CD4-positive, CD25-positive, alpha-beta regulatory T cell (primary cell): Measurements from ENCODE around the gene SNTG2. TPM values are rescaled to one million over a fixed set of nuclear protein-coding genes. Genes with fewer than 3 reads are reported as not detected.

ENCODE experiments used
- ATAC-seq, 2 donors: fragments of 150-1000 bp; cut with Tn5 transposase; one replicate each; pipeline ENCODE4 v1.10.0; 2021; ENCODE audit warnings: low read depth in 2 of 2, moderate number of reproducible peaks in 2 of 2, moderate library complexity in 1 of 2
- DNase-seq, 3 donors: peaks; one replicate each; pipeline versions ENCODE4 v3.0.0 to v3.0.0-alpha.2; 2012 to 2022; ENCODE audit warnings: mixed read lengths in 1 of 3
- H3K27ac ChIP-seq: one replicate; pipeline ENCODE4 v1.7.0; 2013; ENCODE audit warnings: mild to moderate bottlenecking, low read length; ENCODE audit not compliant: insufficient read depth, poor library complexity, severe bottlenecking
- H3K27me3 ChIP-seq: one replicate; pipeline ENCODE4 v1.7.0; 2013; ENCODE audit warnings: low read length; ENCODE audit not compliant: control insufficient read depth, insufficient read depth
- H3K36me3 ChIP-seq: one replicate; pipeline ENCODE4 v1.7.0; 2013; ENCODE audit warnings: mild to moderate bottlenecking, low read length, moderate library complexity; ENCODE audit not compliant: control insufficient read depth, insufficient read depth
- H3K4me1 ChIP-seq: 2 replicates; pipeline ENCODE4 v1.7.0; 2013; ENCODE audit warnings: mild to moderate bottlenecking, low read length; ENCODE audit not compliant: insufficient read depth, control insufficient read depth, poor library complexity, severe bottlenecking
- H3K4me3 ChIP-seq: one replicate; pipeline ENCODE4 v1.7.0; 2013; ENCODE audit warnings: low read depth, mild to moderate bottlenecking, low read length, moderate library complexity
- H3K9me3 ChIP-seq, 2 experiments: 1 replicate in 1 of 2; 2 replicates in 1 of 2; pipeline ENCODE4 v1.7.0; 2013; ENCODE audit warnings: low read length in 2 of 2, mild to moderate bottlenecking in 1 of 2, moderate library complexity in 1 of 2; ENCODE audit not compliant: control insufficient read depth in 2 of 2
- H3K27ac Mint-ChIP-seq, 3 donors: one replicate each; pipeline ENCODE4 v1.8.0; 2020 to 2022; ENCODE audit warnings: mild to moderate bottlenecking in 3 of 3, mixed read lengths in 3 of 3, moderate library complexity in 2 of 3
- H3K27me3 Mint-ChIP-seq: one replicate; pipeline ENCODE4 v1.8.0; 2022; ENCODE audit warnings: mild to moderate bottlenecking, mixed read lengths
- H3K36me3 Mint-ChIP-seq: one replicate; pipeline ENCODE4 v1.8.0; 2020; ENCODE audit warnings: mixed read lengths
- H3K4me1 Mint-ChIP-seq, 4 donors: one replicate each; pipeline ENCODE4 v1.8.0; 2020 to 2022; ENCODE audit warnings: mixed read lengths in 4 of 4, mild to moderate bottlenecking in 1 of 4
- H3K4me3 Mint-ChIP-seq, 4 donors: one replicate each; pipeline ENCODE4 v1.8.0; 2020 to 2022; ENCODE audit warnings: mild to moderate bottlenecking in 4 of 4, mixed read lengths in 4 of 4, moderate library complexity in 3 of 4
- H3K9me3 Mint-ChIP-seq, 7 donors: one replicate each; pipeline ENCODE4 v1.8.0; 2020 to 2022; ENCODE audit warnings: mixed read lengths in 7 of 7, mild to moderate bottlenecking in 3 of 7, moderate library complexity in 2 of 7
- polyA plus RNA-seq, 4 donors: library from polyadenylated mRNA; unstranded; fragments of 300-500 nt; fragmentation: Illumina TruSeq; gene quantifications; one replicate each; pipeline ENCODE4 v1.2.3, GENCODE V29; 2021
- total RNA-seq: library from RNA; stranded (reverse); gene quantifications from one replicate; pipeline ENCODE4 v1.2.3, GENCODE V29; 2022

Gene SNTG2
- total and polyA plus RNA-seq, 5 donors from 2014 or later: 0.64 TPM; not detected in 4

DNA sequence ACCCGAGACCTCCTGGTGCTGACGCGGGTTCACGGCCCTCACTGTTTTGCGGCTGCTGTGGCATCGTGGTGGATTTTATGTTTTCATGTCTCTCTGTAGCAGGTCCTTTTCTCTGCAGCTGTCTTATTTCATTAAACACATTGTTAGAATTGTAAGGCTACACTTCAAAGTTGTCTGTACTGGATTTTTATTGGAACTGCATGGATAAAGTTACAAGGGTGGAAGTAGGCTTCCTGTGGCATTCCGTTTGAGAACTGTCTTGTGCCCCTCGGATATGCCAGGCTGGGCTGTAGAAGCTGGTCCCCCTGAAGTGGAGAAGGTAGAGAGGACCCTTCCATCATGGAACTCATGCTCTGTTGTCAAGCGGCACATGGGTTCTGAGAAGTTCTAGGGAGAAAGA, 127.3 kb downstream of the SNTG2 start:
- H3K4me3 Mint-ChIP-seq: no peak overlapping the region
- H3K9me3 ChIP-seq: no peaks in the 10 kb centered on the region
- no peak overlapping the region for H3K4me3 ChIP-seq

DNA sequence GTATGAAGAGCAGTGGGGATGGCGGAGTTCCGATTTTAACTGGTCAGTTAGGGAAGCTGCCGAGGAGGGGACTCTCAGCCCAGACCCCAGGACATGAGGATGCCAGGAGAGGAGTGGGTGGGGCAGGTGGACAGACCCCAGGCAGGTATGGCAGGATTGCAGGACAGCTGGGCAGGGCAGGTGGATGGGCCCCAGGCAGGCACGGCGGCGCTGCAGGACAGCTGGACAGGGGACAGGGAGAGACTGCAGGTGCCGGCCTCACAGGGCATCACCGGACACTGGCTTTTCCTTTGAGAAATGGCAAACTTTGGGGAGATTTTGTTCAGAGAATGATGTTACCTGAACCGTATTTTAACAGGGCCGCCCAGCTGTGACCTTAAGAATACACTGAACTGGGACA, 127.7 kb downstream of the SNTG2 start:
- no peak for ATAC-seq
- no peak for DNase-seq
- Mint-ChIP-seq H3K4me1 (no peaks in the 10 kb centered on the region), H3K27me3 (no peaks in the 10 kb centered on the region), H3K4me3 (no peak overlapping the region), H3K27ac (no peak overlapping the region), H3K36me3 (no peaks in the 10 kb centered on the region), H3K9me3 (peaks cover 0 to 4% (median 0%) of the 10 kb centered on the region in 7 donors)
- no peaks in the 10 kb centered on the region for H3K36me3 ChIP-seq
- H3K27ac ChIP-seq: no peak overlapping the region
- H3K4me1 ChIP-seq: no peaks in the 10 kb centered on the region
- no peaks in the 10 kb centered on the region for H3K9me3 ChIP-seq
- no peaks in the 10 kb centered on the region for H3K27me3 ChIP-seq
- no peak overlapping the region for H3K4me3 ChIP-seq

More for the DNA sequence above, 127.3 kb downstream of the SNTG2 start:
- ATAC-seq (no peak), DNase-seq (no peak)
- H3K36me3 Mint-ChIP-seq: no peaks in the 10 kb centered on the region
- H3K4me1 Mint-ChIP-seq: no peaks in the 10 kb centered on the region
- Histone ChIP-seq H3K36me3 (no peaks in the 10 kb centered on the region), H3K4me1 (no peaks in the 10 kb centered on the region), H3K27me3 (no peaks in the 10 kb centered on the region), H3K27ac (no peak overlapping the region)
- H3K27ac Mint-ChIP-seq: no peak overlapping the region
- H3K9me3 Mint-ChIP-seq: peaks cover 0 to 4% (median 0%) of the 10 kb centered on the region in 7 donors
- H3K27me3 Mint-ChIP-seq: no peaks in the 10 kb centered on the region

DNA sequence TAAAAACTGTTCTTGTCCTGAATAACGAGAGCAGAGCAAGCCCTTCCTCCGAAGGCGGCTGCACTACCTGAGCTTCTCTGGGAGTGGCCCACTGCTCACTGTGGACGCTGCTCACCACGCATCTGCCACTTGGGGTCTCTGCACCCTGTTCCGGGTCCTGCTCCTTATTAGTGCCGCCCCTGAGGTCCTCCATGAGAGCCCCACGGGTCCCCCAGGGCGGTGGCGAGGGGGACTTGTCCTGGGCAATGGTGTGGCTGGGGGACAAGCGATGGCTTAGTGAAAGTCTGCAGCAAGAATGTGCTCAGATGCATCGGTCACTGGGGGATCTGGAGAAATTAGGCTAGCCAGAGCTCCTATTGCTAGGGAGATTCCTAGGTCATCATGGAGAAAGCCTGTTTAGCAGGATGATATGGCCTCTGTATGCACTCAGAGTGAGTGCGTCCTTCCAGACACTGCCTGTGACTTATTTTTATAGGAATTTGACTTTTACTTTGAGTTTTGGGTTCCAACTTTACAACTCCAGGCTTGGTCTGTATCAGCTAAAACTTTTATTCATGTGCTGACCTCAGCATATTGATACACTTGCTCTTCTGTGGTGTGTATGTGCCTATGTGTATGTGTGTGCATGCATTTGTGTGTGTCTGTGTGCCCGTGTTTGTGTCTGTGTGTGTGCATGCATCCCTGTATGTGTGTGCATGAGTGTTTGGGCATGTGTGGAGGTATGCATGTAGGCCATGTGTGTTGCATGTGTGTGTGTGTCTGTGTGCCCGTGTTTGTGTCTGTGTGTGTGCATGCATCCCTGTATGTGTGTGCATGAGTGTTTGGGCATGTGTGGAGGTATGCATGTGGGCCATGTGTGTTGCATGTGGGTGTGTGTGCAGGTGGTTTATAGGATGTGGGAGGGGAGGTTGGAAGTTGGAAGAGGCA, 129.5 kb downstream of the SNTG2 start:
- Histone ChIP-seq H3K27me3 (no peaks in the 10 kb centered on the region), H3K4me3 (no peak overlapping the region), H3K9me3 (no peaks in the 10 kb centered on the region), H3K4me1 (no peaks in the 10 kb centered on the region), H3K27ac (no peak overlapping the region), H3K36me3 (no peaks in the 10 kb centered on the region)
- Mint-ChIP-seq H3K4me1 (no peaks in the 10 kb centered on the region), H3K27me3 (no peaks in the 10 kb centered on the region), H3K27ac (no peak overlapping the region), H3K36me3 (no peaks in the 10 kb centered on the region), H3K4me3 (no peak overlapping the region), H3K9me3 (peaks cover 0 to 4% (median 0%) of the 10 kb centered on the region in 7 donors)
- ATAC-seq (no peak), DNase-seq (no peak)

DNA sequence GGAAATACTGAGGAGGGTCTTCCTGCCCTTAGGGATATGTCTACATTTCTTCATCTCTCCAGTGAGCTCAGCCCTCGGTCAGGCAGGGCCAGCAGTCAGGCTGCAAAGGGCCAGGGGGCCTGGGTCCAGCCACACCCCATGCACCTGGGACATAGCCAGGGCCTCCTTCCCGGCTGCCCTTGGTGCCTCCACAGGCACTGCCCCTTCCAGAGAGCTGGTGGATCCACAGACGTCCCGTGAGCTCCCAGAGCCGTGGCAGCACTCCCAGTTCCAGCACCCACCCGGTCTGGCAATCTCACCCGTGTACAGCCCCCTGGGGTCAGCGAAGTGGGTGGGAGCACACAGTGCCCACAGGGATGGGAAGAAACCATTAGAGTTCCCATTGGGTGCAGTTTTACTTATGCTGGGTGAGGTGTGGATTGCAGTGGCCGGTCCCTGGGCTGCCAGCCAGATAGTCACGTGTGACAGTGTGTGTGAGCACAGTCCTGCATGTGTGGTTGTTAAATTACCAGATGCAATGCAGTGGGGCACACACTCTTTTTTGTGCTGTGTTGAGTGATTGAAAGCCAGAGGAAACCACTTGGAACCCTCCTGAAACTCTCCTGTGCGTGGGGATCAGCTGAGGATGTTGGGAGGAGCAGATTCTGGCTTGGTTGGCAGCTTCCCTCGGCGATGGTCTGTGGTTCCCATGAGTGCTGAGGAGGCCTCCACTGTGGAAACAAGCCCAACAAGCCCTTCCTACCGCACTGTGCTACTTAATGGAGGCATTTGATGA, 131.0 kb downstream of the SNTG2 start:
- H3K27me3 ChIP-seq: no peaks in the 10 kb centered on the region
- H3K9me3 Mint-ChIP-seq: peaks cover 0 to 4% (median 0%) of the 10 kb centered on the region in 7 donors
- no peak overlapping the region for H3K4me3 ChIP-seq
- no peaks in the 10 kb centered on the region for H3K36me3 Mint-ChIP-seq
- no peaks in the 10 kb centered on the region for H3K4me1 ChIP-seq
- no peak overlapping the region for H3K27ac Mint-ChIP-seq
- H3K27me3 Mint-ChIP-seq: no peaks in the 10 kb centered on the region
- no peak for ATAC-seq
- H3K36me3 ChIP-seq: no peaks in the 10 kb centered on the region
- no peak overlapping the region for H3K27ac ChIP-seq
- DNase-seq: no peak
- H3K9me3 ChIP-seq: no peaks in the 10 kb centered on the region
- no peak overlapping the region for H3K4me3 Mint-ChIP-seq
- H3K4me1 Mint-ChIP-seq: no peaks in the 10 kb centered on the region

DNA sequence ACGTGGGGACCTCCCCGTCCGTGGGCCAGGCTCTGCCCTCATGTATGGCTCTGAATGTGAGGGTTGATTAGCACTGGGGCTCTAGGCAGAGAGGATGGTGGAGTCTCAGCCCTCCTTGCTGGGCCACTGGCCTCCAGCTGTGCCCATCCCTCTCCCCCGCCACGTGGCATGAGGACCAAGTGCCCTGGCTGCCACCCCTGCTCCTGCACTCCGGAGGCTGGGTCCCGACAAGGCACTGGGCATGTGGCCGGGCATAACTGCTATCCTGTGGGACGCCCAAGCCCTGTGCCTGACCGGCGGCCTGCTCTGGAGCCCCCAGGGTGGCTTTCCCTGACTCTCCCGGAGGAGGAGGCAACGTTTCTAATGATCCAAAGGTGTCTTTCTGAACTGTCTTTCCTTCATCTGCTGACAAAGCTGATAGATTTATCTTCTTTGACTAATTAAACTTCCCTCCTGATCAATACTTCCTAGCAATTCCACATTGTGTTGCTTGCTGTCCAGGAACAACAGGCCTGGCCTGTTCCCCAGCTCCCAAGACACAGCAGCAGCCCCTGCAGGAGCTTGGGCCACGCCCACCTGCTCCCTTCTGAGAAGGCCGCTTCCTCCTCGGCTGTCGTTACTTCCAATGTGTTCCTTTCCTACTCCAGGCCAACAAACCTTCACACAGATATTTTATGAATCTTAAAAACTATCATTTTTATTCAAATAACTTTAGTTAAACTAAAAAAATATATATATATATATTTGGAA, 132.0 kb downstream of the SNTG2 start:
- Histone ChIP-seq H3K4me3 (no peak overlapping the region), H3K27ac (no peak overlapping the region)
- H3K27ac Mint-ChIP-seq: no peak overlapping the region

DNA sequence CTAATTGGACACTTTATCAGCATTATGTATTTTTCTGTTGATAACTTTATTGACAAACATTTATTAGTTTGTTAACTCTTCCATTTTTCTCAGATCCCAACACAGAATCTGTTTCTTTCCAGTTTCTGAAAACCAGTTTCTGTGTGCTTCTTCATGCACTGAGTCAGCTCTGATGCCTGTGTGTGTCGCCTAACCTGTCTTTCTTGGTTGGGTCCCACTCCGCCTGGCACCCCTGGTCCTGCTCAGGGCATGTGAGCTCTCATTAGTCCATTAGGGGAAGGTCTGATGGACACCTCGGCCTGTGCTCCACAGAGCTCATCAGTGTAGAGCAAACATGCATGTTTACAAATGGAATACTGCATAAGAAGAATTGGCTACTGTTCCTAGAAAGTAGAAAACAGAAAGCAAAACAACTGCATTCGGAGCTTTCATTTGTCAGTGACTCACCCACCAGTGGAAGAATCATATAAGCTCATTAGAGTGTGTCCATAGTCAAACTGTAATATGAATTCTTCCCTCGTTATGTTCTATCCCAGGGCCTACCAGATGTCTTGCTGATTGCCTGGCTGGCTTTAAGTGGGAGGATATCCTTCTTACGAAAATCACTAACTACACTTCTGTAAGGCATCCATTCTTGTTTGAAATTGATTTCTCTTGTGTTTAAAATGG, 137.7 kb downstream of the SNTG2 start:
- Mint-ChIP-seq H3K9me3 (peaks cover 0 to 4% (median 0%) of the 10 kb centered on the region in 7 donors), H3K27ac (no peak overlapping the region), H3K4me3 (no peak overlapping the region), H3K36me3 (no peaks in the 10 kb centered on the region), H3K27me3 (no peaks in the 10 kb centered on the region), H3K4me1 (no peaks in the 10 kb centered on the region)
- Histone ChIP-seq H3K9me3 (no peaks in the 10 kb centered on the region), H3K27ac (no peak overlapping the region), H3K27me3 (no peaks in the 10 kb centered on the region), H3K4me3 (no peak overlapping the region), H3K4me1 (no peaks in the 10 kb centered on the region), H3K36me3 (no peaks in the 10 kb centered on the region)
- DNase-seq (no peak), ATAC-seq (no peak)

More for the DNA sequence above, 132.0 kb downstream of the SNTG2 start:
- Histone ChIP-seq H3K27me3 (no peaks in the 10 kb centered on the region), H3K9me3 (no peaks in the 10 kb centered on the region), H3K36me3 (no peaks in the 10 kb centered on the region), H3K4me1 (no peaks in the 10 kb centered on the region)
- no peaks in the 10 kb centered on the region for H3K36me3 Mint-ChIP-seq
- peaks cover 0 to 4% (median 0%) of the 10 kb centered on the region in 7 donors for H3K9me3 Mint-ChIP-seq
- no peaks in the 10 kb centered on the region for H3K4me1 Mint-ChIP-seq
- no peak for ATAC-seq
- no peak overlapping the region for H3K4me3 Mint-ChIP-seq
- no peaks in the 10 kb centered on the region for H3K27me3 Mint-ChIP-seq
- no peak for DNase-seq

DNA sequence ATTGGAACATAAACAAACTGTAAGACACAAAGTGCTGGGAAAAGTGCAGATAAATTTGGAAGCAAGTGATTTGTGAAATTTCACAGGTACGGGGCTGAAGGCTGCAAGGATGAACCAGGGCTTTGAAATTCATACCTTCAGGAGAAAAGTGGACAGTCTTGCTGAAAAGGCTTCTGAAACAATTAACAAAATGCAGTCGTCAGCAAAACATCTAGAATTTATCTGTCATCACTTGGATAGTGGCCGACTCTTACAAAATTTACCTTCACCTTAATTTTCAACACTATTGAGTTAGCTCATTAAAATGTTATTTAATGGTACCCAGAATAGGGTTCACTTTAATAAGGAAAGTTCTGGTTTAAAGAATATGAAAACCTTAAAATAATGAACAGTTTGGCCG, 138.3 kb downstream of the SNTG2 start:
- DNase-seq: no peak
- no peaks in the 10 kb centered on the region for H3K36me3 Mint-ChIP-seq
- no peaks in the 10 kb centered on the region for H3K4me1 ChIP-seq
- no peaks in the 10 kb centered on the region for H3K36me3 ChIP-seq
- H3K4me3 ChIP-seq: no peak overlapping the region
- no peak for ATAC-seq
- no peaks in the 10 kb centered on the region for H3K27me3 Mint-ChIP-seq
- no peaks in the 10 kb centered on the region for H3K27me3 ChIP-seq
- no peak overlapping the region for H3K4me3 Mint-ChIP-seq
- peaks cover 0 to 2% (median 0%) of the 10 kb centered on the region in 4 donors for H3K4me1 Mint-ChIP-seq
- H3K27ac Mint-ChIP-seq: no peak overlapping the region
- H3K27ac ChIP-seq: no peak overlapping the region
- H3K9me3 Mint-ChIP-seq: peaks cover 0 to 4% (median 0%) of the 10 kb centered on the region in 7 donors
- H3K9me3 ChIP-seq: no peaks in the 10 kb centered on the region
